ENCODE results near the gene CHAT.

DNA sequence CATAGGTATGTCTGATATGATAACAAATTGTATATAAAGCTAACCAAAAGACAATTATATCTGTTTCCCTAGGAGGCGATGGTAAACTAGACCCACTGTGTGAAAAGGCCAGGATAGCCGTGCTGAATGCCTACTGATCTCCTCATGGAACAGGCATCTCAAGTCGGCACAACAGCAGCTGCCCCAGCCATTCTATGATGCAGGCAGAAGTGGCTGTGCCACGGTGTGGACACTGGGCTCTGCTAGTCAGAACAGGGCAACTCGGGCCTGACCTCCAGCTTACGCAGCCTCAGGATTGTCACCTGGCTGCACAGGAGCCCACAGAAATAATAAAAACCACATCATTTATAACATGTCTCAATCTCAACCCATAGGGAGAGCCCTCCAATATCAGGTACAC lies 80.6 kb downstream of the CHAT start:
- TF ChIP-seq POLR2AphosphoS5 (IDR thresholded peaks at IDR 0.05; ENCODE audit: low read depth, low read length): no peak
- TF ChIP-seq TAF1 (IDR thresholded peaks at IDR 0.05; ENCODE audit: borderline replicate concordance, insufficient read depth, low read length): no peak

Data from PFSK-1 (cell line).